Measurements from ENCODE around the gene TCEAL3. TPM values are rescaled to one million over a fixed set of nuclear protein-coding genes. Genes with fewer than 3 reads are reported as not detected.

The TCEAL3 gene
- total and polyA plus RNA-seq, 9 of the 15 experiments (the other 6 are each of a cell fraction or from before 2014, with no cell fraction given) = not detected

DNA sequence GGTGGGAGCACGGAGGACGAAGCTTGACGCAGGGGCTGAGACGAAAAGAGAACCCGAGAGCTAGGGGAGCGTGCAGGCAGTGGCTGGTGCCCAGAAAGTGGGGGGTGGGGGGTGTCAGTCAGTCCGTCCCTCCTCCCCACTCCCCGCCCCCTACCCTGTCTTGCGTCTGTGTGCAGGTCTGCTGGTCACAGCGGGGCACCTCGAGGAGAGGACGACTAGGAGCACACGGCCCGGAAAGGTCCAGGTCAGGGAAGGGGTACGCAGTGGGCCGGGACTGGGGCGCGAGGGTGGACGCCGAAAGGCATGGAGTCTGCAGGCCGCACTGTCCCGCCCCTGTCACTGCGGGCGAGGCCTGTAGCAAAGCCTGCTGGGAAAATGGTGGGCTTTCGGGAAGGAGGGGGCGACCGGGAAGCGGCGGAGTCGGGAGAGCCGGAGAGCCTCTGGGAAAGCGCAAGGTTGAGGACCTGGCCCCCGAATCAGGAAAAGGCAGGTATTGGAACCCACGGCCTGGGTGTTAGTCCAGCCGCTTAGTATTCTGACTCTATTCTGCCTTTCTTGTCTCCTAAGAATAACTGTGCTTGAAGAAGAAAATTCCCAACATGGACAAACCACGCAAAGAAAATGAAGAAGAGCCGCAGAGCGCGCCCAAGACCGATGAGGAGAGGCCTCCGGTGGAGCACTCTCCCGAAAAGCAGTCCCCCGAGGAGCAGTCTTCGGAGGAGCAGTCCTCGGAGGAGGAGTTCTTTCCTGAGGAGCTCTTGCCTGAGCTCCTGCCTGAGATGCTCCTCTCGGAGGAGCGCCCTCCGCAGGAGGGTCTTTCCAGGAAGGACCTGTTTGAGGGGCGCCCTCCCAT, 21.8 kb downstream of the TCEAL3 start (continued):
- TF ChIP-seq SFPQ (IDR thresholded peaks at IDR 0.05; ENCODE audit: low read depth, low read length) = no peak

GRCh38 chrX:103630171-103630511, 22.4 kb downstream of the TCEAL3 start:
- H3K4me3 ChIP-seq = peak overlapping the region; percentile 45
- POLR2A ChIA-PET = interaction anchor here (0.9 to 1.3 kb wide), 3 partner anchors 13 to 55 kb away, joined by 3 to 4 read pairs (median 4); no protein-coding TSS in a partner anchor
- FAIRE-seq (no peak), DNase-seq (ENCODE audit: extremely low read depth in 1 of 4, low spot score in 3 of 4) (no peak), ATAC-seq (no peak)
- no peaks in the 10 kb centered on the region for H4K20me1 ChIP-seq (replicated peaks; ENCODE audit: control insufficient read depth, insufficient read depth, low read length)
- H2AFZ ChIP-seq (ENCODE audit: low read depth, low read length) = peak overlapping the region; percentile 82
- H3K9me1 ChIP-seq (ENCODE audit: control insufficient read depth, insufficient read depth, low read length) = no peaks in the 10 kb centered on the region
- H3K36me3 ChIP-seq (ENCODE audit: control insufficient read depth, insufficient read depth, low read length) = no peaks in the 10 kb centered on the region
- CTCF ChIA-PET (ENCODE audit: low intra/inter-chr PET ratio) = interaction anchor here (1.2 kb wide), 1 partner anchor 97 kb away, joined by 4 read pairs; no protein-coding TSS in a partner anchor
- no peaks in the 10 kb centered on the region for H3K27me3 ChIP-seq (ENCODE audit: control insufficient read depth in 2 of 2, insufficient read depth in 2 of 2, low read length in 2 of 2)
- WGBS (ENCODE audit: insufficient coverage, low coverage, missing lambda C conversion rate) = 33% methylated on average over 3 of the region's 6 CpGs
- H3K9me3 ChIP-seq (replicated peaks; ENCODE audit: control insufficient read depth, insufficient read depth, low read depth, low read length) = no peaks in the 10 kb centered on the region
- in situ Hi-C loops (cut with MboI) = no loop called here
- peak overlapping the region; percentile 39 to 70; a peak in 2 of 4 replicates for H3K9ac ChIP-seq (ENCODE audit: insufficient read depth in 1 of 2, low read depth in 2 of 2, low read length in 2 of 2)
- peaks cover 0 to 5% of the 10 kb centered on the region in 2 experiments; a peak in 3 of 5 replicates for H3K4me1 ChIP-seq (replicated peaks in 1 of 2; ENCODE audit: control insufficient read depth in 2 of 2, insufficient read depth in 2 of 2, low read length in 2 of 2)
- intact Hi-C loops (cut with micrococcal nuclease) = no loop called here
- peak overlapping the region; percentile 73 for H3K4me2 ChIP-seq (ENCODE audit: insufficient read depth, low read length)
- no peak overlapping the region for H3K27ac ChIP-seq (ENCODE audit: extremely low read depth, low read depth, low read length)
- BruUV-seq (replicated peaks) = TSS peak; percentile 44
- H3K79me2 ChIP-seq (ENCODE audit: control insufficient read depth, insufficient read depth, low read length) = no peaks in the 10 kb centered on the region
- TF ChIP-seq PYGO2 (tag; IDR thresholded peaks at IDR 0.05) (no peak), SNAPC5 (CRISPR knock-in tag; IDR thresholded peaks at IDR 0.05) (no peak), ZNF274 (IDR thresholded peaks at IDR 0.05; ENCODE audit: borderline replicate concordance, low read depth, low read length) (no peak), HDAC6 (IDR thresholded peaks at IDR 0.05; ENCODE audit: low read depth, low read length) (no peak), CBX8 (IDR thresholded peaks at IDR 0.05; ENCODE audit: borderline replicate concordance, extremely low read depth, low read depth, low read length, poor library complexity, severe bottlenecking) (no peak), THAP7 (CRISPR knock-in tag; IDR thresholded peaks at IDR 0.05) (no peak), MBD2 (IDR thresholded peaks at IDR 0.05; ENCODE audit: borderline replicate concordance, low read depth) (no peak), ID3 (CRISPR knock-in tag; IDR thresholded peaks at IDR 0.05) (no peak), ID3 (tag; IDR thresholded peaks at IDR 0.05) (no peak), ELF4 (CRISPR knock-in tag; IDR thresholded peaks at IDR 0.05) (no peak), SRSF1 (IDR thresholded peaks at IDR 0.05; ENCODE audit: low read depth, low read length) (no peak)
- TF ChIP-seq, protein P1, sequence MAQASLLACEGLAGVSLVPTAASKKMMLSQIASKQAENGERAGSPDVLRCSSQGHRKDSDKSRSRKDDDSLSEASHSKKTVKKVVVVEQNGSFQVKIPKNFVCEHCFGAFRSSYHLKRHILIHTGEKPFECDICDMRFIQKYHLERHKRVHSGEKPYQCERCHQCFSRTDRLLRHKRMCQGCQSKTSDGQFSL (CRISPR knock-in tag; IDR thresholded peaks at IDR 0.05) = no peak
- TF ChIP-seq, protein P1 (tag; IDR thresholded peaks at IDR 0.05) = no peak
